Cortex of kidney (tissue), 1 donor: Measurements from ENCODE around the gene MCM5.
"Not testable (repeated sequence)": the region's sequence is repeated elsewhere in the genome, so short reads cannot be mapped to it uniquely, and the experiment has no call there.

Experiments used
- DNase-seq: peaks from one replicate; lab custom pipeline; 2025; lab: John Stamatoyannopoulos, UW

Gene MCM5

GRCh38 chr22:35432228-35432905, 32.4 kb downstream of the MCM5 start:
- DNase-seq = no peak

- no peak for DNase-seq
These were observed 34.2 kb downstream of the MCM5 start for GRCh38 chr22:35434061-35434710.

- DNase-seq = no peak
These were observed 35.3 kb downstream of the MCM5 start for GRCh38 chr22:35435201-35435740.

GRCh38 chr22:35436421-35436820, 36.5 kb downstream of the MCM5 start:
- DNase-seq = no peak

GRCh38 chr22:35437049-35437448, 37.1 kb downstream of the MCM5 start:
- DNase-seq = no peak

- not testable (repeated sequence) for DNase-seq
These were observed 38.9 kb downstream of the MCM5 start for GRCh38 chr22:35438673-35439364.

GRCh38 chr22:35439365-35439717, 39.4 kb downstream of the MCM5 start:
- DNase-seq = no peak

GRCh38 chr22:35440129-35440528, 40.2 kb downstream of the MCM5 start:
- no peak for DNase-seq

- DNase-seq = no peak
These were observed 41.7 kb downstream of the MCM5 start for GRCh38 chr22:35441489-35442100.

GRCh38 chr22:35442471-35442870, 42.5 kb downstream of the MCM5 start:
- no peak for DNase-seq

- DNase-seq = no peak
These were observed 43.4 kb downstream of the MCM5 start for GRCh38 chr22:35443338-35443737.

- DNase-seq = no peak
These were observed 44.1 kb downstream of the MCM5 start for GRCh38 chr22:35443790-35444684.

GRCh38 chr22:35444685-35445399, 44.9 kb downstream of the MCM5 start:
- no peak for DNase-seq

GRCh38 chr22:35445933-35446332, 46.0 kb downstream of the MCM5 start:
- no peak for DNase-seq

- DNase-seq = no peak
These were observed 46.4 kb downstream of the MCM5 start for GRCh38 chr22:35446365-35446764.

GRCh38 chr22:35448523-35448922, 48.6 kb downstream of the MCM5 start:
- DNase-seq = no peak

- DNase-seq = no peak
These were observed 50.1 kb downstream of the MCM5 start for GRCh38 chr22:35449829-35450689.

GRCh38 chr22:35450824-35451569, 51.1 kb downstream of the MCM5 start:
- DNase-seq = no peak

- DNase-seq = no peak
These were observed 51.7 kb downstream of the MCM5 start for GRCh38 chr22:35451592-35451991.
